Measurements from ENCODE around the gene RASGEF1C.

GRCh38 chr5:180113660-180114303 lies 95.2 kb downstream of the RASGEF1C start:
- TF ChIP-seq CTCF (IDR thresholded peaks at IDR 0.05 in 2 of 3, conservative IDR thresholded peaks at IDR 0.05 in 1 of 3; ENCODE audit: control insufficient read depth in 2 of 3, extremely low read depth in 1 of 3, insufficient read depth in 1 of 3, low read depth in 3 of 3, low read length in 3 of 3) = no peak
- TF ChIP-seq POLR2A (IDR thresholded peaks at IDR 0.05; ENCODE audit: low read depth, low read length) = no peak
- no peak for TF ChIP-seq YY1 (IDR thresholded peaks at IDR 0.05; ENCODE audit: low read depth, low read length)
- no peak for TF ChIP-seq KDM1A (IDR thresholded peaks at IDR 0.05; ENCODE audit: borderline replicate concordance)
- TF ChIP-seq STAT3 (IDR thresholded peaks at IDR 0.05; ENCODE audit: low read depth, low read length) = no peak
- TF ChIP-seq EP300 (IDR thresholded peaks at IDR 0.05; ENCODE audit: borderline replicate concordance in 1 of 2, control insufficient read depth in 1 of 2, low read depth in 2 of 2, low read length in 2 of 2) = no peak
- TF ChIP-seq BHLHE40 (IDR thresholded peaks at IDR 0.05; ENCODE audit: borderline replicate concordance in 1 of 2, low read depth in 2 of 2, low read length in 1 of 2) = no peak
- no peak for TF ChIP-seq CREM (IDR thresholded peaks at IDR 0.05; ENCODE audit: low read depth)
- TF ChIP-seq ATF3 (IDR thresholded peaks at IDR 0.05; ENCODE audit: borderline replicate concordance, extremely low read depth, low read depth, low read length) = no peak
- TF ChIP-seq CEBPB (IDR thresholded peaks at IDR 0.05; ENCODE audit: borderline replicate concordance in 1 of 2, low read depth in 2 of 2, low read length in 2 of 2) = no peak
- TF ChIP-seq NRF1 (conservative IDR thresholded peaks at IDR 0.05; ENCODE audit: low read depth, low read length) = no peak
- TF ChIP-seq REST (IDR thresholded peaks at IDR 0.05; ENCODE audit: low read depth, low read length) = no peak
- TF ChIP-seq ZNF274 (IDR thresholded peaks at IDR 0.05; ENCODE audit: insufficient read depth, insufficient read length) = no peak
- no peak for TF ChIP-seq CHD1 (IDR thresholded peaks at IDR 0.05; ENCODE audit: low read depth, low read length)

All from GM12878 (cell line).